GM13976 (cell line): Measurements from ENCODE around the gene ATP2B2.
"Not testable (repeated sequence)": the region's sequence is repeated elsewhere in the genome, so short reads cannot be mapped to it uniquely, and the experiment has no call there.

Source experiments
- DNase-seq: peaks from one replicate; pipeline ENCODE4 v3.0.0; 2012; ENCODE audit warnings: low spot score
- CTCF ChIP-seq: IDR thresholded peaks from 2 replicates; pipeline ENCODE4 v1.5.1; 2012; ENCODE audit warnings: borderline replicate concordance, mild to moderate bottlenecking; ENCODE audit not compliant: insufficient read depth; ENCODE audit errors: extremely low read depth, missing control alignments, control extremely low read depth
- in situ Hi-C: fragments of 300-500 bp; cut with MboI; formaldehyde crosslinking; loops from one replicate; pipeline ENCODE4 v1.12.0; 2022; ENCODE audit warnings: low sequenced_read_pairs, mixed read lengths, inconsistent platforms; ENCODE audit not compliant: unreplicated experiment

The ATP2B2 gene

GRCh38 chr3:10305331-10305902 is 200.0 kb downstream of the ATP2B2 start:
- no peak for DNase-seq
- in situ Hi-C loops, result no loop called here
- no peak for TF ChIP-seq CTCF

- no peak for TF ChIP-seq CTCF
- in situ Hi-C loops, result no loop called here
- DNase-seq, result no peak
These were observed 200.5 kb downstream of the ATP2B2 start for GRCh38 chr3:10304905-10305304.

GRCh38 chr3:10303785-10304184 is 201.6 kb downstream of the ATP2B2 start:
- in situ Hi-C loops, result no loop called here

GRCh38 chr3:10303105-10303504 is 202.3 kb downstream of the ATP2B2 start:
- no peak for TF ChIP-seq CTCF
- in situ Hi-C loops, result no loop called here
- no peak for DNase-seq

More at GRCh38 chr3:10303785-10304184, 201.6 kb downstream of the ATP2B2 start:
- TF ChIP-seq CTCF, result no peak
- no peak for DNase-seq

- DNase-seq, result no peak
- no peak for TF ChIP-seq CTCF
- in situ Hi-C loops, result no loop called here
These were observed 205.3 kb downstream of the ATP2B2 start for GRCh38 chr3:10300087-10300486.

GRCh38 chr3:10299679-10300078 is 205.7 kb downstream of the ATP2B2 start:
- no peak for TF ChIP-seq CTCF
- peak; percentile 60 for DNase-seq
- in situ Hi-C loops, result no loop called here

- in situ Hi-C loops, result no loop called here
- DNase-seq, result no peak
- no peak for TF ChIP-seq CTCF
These were observed 206.2 kb downstream of the ATP2B2 start for GRCh38 chr3:10299175-10299574.

GRCh38 chr3:10298064-10298463 is 207.3 kb downstream of the ATP2B2 start:
- DNase-seq, in situ Hi-C loops: not testable (repeated sequence)
